Muscle layer of duodenum (tissue), 2 donors: Measurements from ENCODE around the gene ARHGAP22.

Experiments used
- H3K27ac ChIP-seq: one replicate; pipeline ENCODE4 v1.7.0; 2013; ENCODE audit warnings: mild to moderate bottlenecking, low read length
- H3K27me3 ChIP-seq: one replicate; pipeline ENCODE4 v1.7.0; 2013; ENCODE audit warnings: low read depth, mild to moderate bottlenecking, control low read depth, low read length
- H3K36me3 ChIP-seq, 2 donors: one replicate each; pipeline ENCODE4 v1.7.0; 2013; ENCODE audit warnings: low read length in 2 of 2, control low read depth in 1 of 2, mild to moderate bottlenecking in 1 of 2; ENCODE audit not compliant: insufficient read depth in 2 of 2, control insufficient read depth in 1 of 2
- H3K4me1 ChIP-seq, 2 donors: one replicate each; pipeline ENCODE4 v1.7.0; 2013; ENCODE audit warnings: low read length in 2 of 2, mild to moderate bottlenecking in 2 of 2, control low read depth in 1 of 2, moderate library complexity in 1 of 2; ENCODE audit not compliant: insufficient read depth in 2 of 2, control insufficient read depth in 1 of 2
- H3K4me3 ChIP-seq, 2 donors: one replicate each; pipeline ENCODE4 v1.7.0; 2013; ENCODE audit warnings: low read length in 2 of 2, low read depth in 1 of 2, mild to moderate bottlenecking in 1 of 2
- H3K9me3 ChIP-seq, 2 donors: one replicate each; pipeline ENCODE4 v1.7.0; 2013; ENCODE audit warnings: low read length in 2 of 2, control low read depth in 1 of 2, mild to moderate bottlenecking in 1 of 2; ENCODE audit not compliant: control insufficient read depth in 1 of 2
- donor health status: healthy.

Gene ARHGAP22

DNA sequence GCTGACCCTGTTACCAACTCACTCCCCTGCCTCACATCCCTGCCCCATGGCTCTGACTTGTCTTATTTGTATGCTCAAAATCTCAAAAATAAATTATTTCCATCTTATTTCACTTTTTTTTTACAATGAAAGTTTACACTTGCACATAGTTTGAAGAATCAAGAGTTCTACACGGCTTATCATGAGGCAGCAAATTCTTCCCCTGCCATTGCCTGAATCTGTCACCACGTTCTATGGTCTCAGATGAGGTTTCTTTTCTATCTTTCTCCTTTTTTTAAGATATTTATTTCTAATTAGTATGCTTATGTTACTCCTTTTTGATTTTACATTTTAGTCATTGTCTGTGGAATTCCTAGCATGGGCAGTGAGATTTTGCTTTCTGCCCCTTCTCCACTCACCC, 28.4 kb downstream of the ARHGAP22 start:
- no peak overlapping the region for H3K4me3 ChIP-seq
- no peaks in the 10 kb centered on the region for H3K36me3 ChIP-seq
- no peak overlapping the region for H3K27ac ChIP-seq
- H3K4me1 ChIP-seq: peaks cover 0 to 9% of the 10 kb centered on the region in 2 donors
- no peaks in the 10 kb centered on the region for H3K9me3 ChIP-seq
- no peaks in the 10 kb centered on the region for H3K27me3 ChIP-seq

DNA sequence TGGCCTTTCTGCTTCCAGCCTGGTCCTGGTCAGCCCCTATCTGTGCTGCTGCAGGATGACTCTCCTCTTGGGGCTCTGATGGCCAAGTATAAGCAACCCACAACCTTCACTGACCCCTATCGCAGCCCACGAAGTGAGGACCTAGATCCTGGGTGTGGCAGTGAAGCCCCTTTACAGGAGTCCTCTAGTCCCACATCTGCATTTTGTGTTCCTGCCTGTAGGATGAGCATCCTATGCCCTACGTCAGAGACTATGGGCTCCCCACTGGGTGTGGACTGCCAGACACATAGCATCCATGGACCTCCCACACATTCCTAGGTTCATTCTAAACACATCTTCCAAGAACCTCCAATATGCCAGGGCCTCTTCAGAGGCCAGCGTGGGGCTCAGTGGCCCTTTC, 29.0 kb downstream of the ARHGAP22 start:
- Histone ChIP-seq H3K36me3 (no peaks in the 10 kb centered on the region), H3K27ac (no peak overlapping the region), H3K4me3 (no peak overlapping the region), H3K4me1 (peaks cover 0 to 9% of the 10 kb centered on the region in 2 donors), H3K27me3 (no peaks in the 10 kb centered on the region), H3K9me3 (no peaks in the 10 kb centered on the region)

DNA sequence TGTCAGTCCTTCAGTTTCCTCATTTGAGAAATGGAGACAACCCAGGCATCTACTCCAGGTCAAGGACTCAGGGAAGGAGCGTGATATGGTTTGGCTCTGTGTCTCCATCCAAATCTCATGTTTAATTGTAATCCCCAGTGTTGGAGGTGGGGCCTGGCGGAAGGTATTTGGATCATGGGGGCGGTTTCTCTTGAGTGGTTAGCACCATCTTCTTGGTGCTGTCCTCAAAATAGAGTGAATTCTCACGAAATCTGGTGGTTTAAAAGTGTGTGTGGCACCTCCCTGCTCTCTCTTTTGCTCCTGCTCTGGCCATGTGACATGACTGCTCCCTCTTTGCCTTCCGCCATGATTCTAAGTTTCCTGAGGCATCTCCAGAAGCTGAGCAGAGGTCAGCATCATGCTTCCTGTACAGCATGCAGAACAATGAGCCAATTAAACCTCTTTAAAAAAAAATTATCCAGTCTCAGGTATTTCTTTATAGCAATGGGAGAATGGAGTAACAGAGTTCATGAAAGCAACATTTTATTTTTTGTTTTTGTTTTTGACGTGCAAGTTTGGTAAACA, 30.0 kb downstream of the ARHGAP22 start:
- Histone ChIP-seq H3K4me1 (peaks cover 0 to 8% of the 10 kb centered on the region in 2 donors), H3K9me3 (no peaks in the 10 kb centered on the region), H3K27ac (no peak overlapping the region), H3K36me3 (no peaks in the 10 kb centered on the region), H3K27me3 (no peaks in the 10 kb centered on the region), H3K4me3 (no peak overlapping the region)

DNA sequence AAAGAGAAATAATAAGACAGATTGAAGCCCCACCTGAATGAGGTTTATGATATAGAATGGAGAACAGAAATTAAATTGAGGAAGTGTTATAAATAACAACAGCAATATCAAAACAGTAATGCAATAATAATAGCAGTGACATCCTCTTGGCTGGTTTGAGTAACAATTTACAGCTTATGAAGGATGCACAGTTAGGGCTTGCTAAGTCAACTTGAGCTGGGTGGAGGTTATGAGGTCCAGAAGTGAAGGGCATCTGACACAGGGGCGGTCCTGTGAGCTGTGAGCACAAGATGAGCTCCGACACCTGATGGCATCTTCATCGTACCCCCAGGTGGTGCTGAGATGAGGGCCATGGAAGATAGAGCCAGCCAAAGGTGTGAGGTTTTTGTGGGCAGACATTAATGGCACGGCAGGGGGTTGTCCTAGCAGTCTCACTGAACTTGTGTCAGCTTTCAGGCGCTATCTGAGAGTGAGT, 30.5 kb downstream of the ARHGAP22 start:
- no peaks in the 10 kb centered on the region for H3K36me3 ChIP-seq
- H3K9me3 ChIP-seq: no peaks in the 10 kb centered on the region
- H3K27me3 ChIP-seq: no peaks in the 10 kb centered on the region
- peaks cover 0 to 3% of the 10 kb centered on the region in 2 donors for H3K4me1 ChIP-seq
- H3K27ac ChIP-seq: no peak overlapping the region
- H3K4me3 ChIP-seq: no peak overlapping the region

DNA sequence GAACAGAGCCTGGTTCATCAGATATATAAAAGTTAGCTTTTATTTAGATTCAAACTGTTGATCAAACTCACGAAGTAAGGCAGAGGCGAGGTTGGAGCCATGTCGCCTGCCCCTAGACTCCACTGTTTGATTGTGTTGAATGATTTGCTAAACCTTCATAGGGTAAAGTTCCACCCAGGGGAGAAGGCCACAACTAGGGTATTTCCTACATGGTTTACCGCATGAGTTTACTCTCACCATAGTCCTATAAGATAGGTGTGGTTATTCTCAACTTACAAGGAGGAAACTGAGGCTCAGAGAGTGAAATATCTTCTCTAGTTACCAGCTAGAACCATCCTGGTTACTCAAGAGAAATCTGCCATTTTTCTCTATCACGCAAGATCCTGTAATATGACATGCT, 31.8 kb downstream of the ARHGAP22 start:
- Histone ChIP-seq H3K4me1 (no peaks in the 10 kb centered on the region), H3K27ac (no peak overlapping the region), H3K36me3 (no peaks in the 10 kb centered on the region), H3K9me3 (no peaks in the 10 kb centered on the region), H3K27me3 (no peaks in the 10 kb centered on the region), H3K4me3 (no peak overlapping the region)

DNA sequence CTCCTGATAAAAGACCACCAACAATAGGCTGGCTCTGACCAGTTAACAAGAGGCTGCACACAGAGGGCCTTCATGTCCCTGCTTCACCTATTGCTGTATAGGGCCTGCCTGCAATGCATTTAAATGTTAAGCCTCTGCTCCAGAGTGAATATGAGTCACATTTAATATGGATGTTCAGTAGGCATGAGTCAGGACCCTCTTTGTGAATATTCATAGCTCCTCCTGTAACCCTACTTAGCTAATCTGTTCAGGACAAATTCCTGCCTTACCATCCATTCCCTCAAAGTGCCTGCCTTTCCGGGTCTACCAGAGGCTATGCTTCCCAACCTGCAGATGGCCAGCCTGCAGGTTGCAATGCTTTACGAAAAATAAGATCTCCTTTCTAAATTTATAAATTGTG, 32.5 kb downstream of the ARHGAP22 start:
- Histone ChIP-seq H3K36me3 (no peaks in the 10 kb centered on the region), H3K9me3 (no peaks in the 10 kb centered on the region), H3K4me1 (no peaks in the 10 kb centered on the region), H3K27me3 (no peaks in the 10 kb centered on the region), H3K4me3 (no peak overlapping the region), H3K27ac (no peak overlapping the region)

DNA sequence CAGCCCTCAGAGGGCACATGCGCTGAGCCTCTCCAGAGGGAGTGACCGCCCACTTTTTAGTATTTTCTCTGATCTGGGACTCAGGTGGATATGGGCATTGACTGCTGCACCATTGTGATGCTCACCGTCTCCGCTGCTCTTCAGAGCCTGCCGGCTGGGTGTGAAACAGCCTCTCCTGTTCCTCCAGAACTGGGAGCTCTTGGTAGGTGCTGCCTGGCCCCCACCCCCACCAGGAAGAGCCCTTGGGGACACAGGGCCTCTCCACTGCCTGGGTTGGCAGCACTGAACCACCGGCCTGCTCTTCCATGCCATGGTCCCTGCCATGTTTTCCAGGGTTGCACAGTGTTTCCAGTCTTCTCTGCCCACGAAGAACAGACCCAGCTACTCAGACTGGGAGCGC, 36.3 kb downstream of the ARHGAP22 start:
- H3K9me3 ChIP-seq: no peaks in the 10 kb centered on the region

DNA sequence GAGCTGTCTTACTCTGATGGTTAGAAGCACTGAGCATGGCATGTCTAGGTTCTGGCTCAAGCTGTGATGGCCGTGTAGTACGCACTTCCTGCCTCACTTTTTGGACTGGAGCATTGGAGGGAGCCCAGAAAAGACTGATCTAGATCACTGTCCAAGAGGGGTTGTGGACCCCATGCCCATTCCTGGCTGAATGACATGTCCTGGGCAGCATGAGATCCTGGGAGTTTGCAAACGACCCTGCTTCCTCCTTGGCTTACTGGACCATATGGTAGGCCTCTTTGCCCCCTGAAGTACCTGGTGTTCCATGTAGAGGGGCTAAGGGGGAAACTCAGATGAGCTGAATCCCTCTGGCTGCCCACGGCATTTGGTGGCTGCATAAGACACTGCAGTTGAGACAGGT, 36.7 kb downstream of the ARHGAP22 start:
- Histone ChIP-seq H3K27me3 (no peaks in the 10 kb centered on the region), H3K36me3 (no peaks in the 10 kb centered on the region), H3K4me1 (no peaks in the 10 kb centered on the region), H3K9me3 (no peaks in the 10 kb centered on the region), H3K27ac (no peak overlapping the region), H3K4me3 (no peak overlapping the region)

More for the DNA sequence above, 36.3 kb downstream of the ARHGAP22 start:
- Histone ChIP-seq H3K27ac (no peak overlapping the region), H3K27me3 (no peaks in the 10 kb centered on the region), H3K4me3 (no peak overlapping the region), H3K36me3 (no peaks in the 10 kb centered on the region), H3K4me1 (no peaks in the 10 kb centered on the region)

DNA sequence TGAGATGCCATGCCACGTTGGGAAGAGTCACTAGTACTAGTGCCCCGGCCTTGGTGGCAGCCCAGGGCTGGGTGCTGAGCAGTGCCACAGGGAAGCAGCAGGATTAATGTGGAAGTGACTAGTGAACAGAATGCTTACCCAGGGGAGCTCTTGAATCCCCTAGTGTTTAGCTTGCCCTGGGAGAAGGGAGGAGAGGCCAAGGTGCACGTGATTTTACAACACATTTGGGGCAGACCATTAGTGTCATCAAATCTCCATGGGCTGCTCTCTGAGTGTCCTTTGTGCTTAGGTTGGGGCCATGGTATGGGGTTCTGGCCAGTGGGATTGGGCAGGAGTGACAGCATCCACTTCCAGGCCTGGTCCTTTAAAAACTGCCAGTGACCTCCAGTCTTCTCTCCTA, 37.5 kb downstream of the ARHGAP22 start:
- H3K9me3 ChIP-seq: no peaks in the 10 kb centered on the region
- H3K36me3 ChIP-seq: no peaks in the 10 kb centered on the region
- H3K27ac ChIP-seq: no peak overlapping the region
- no peaks in the 10 kb centered on the region for H3K27me3 ChIP-seq
- no peaks in the 10 kb centered on the region for H3K4me1 ChIP-seq
- H3K4me3 ChIP-seq: no peak overlapping the region

DNA sequence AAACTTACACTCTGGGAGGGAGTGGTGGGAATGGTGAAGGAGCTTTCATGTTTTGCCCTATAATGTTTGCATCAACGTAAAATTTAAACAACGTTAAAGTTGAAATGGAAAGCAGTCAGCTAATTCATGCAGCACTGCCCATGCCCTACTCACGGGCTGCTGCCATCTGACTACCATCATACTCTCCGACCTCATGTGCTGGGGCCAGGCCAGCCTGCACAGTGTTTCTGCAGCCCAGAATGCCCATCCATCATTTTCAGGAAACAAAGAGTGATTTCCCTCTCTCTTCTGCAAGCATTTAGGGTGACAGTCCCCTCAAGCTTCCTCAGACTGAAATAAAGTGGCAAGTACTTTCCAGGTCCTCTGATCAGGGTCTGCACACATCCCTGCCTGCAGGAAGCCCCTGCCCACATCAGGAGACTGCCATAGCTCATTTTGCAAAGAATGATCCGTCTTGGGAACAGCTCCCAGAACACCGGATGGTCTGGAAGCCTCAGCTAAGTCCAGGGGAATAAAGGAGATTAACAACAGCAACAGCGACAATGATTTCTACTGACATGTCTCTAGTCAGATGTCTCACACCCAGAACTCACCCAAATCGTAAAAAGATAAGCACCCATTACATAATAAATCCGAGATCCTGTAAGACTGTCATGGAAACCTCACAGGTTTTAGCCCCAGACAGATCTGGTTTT, 40.3 kb downstream of the ARHGAP22 start:
- Histone ChIP-seq H3K4me3 (no peak overlapping the region), H3K27me3 (no peaks in the 10 kb centered on the region), H3K9me3 (no peaks in the 10 kb centered on the region), H3K4me1 (no peaks in the 10 kb centered on the region), H3K36me3 (no peaks in the 10 kb centered on the region), H3K27ac (no peak overlapping the region)

DNA sequence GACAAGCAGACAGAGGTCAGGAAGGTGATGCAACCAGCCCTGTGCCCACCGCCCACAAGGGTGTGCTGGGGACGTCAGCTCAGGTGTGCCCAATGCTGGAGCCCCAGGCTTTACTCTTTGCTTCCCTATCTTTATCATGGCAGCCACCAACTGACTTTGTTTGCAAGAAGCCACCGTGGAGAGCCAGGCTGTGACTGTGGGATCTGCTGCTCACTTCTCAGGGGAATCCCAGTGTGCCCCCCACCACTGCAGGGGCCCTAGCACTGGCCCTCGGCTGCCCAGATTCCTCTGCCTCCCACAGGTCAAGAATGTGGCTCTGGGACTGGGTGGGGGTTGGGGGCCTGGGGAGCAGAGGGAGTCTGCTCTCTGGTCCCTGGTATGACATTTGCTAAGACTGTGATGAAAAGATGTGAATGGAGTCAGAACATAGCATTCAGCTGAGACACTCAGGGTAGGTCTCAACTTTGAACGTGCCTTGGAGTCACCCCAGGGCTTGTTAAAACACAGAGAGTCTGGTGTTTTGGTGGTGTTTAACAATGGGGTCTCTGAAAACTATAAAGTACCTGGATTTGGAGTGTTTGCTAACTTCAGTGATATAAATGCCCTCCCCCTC, 47.3 kb downstream of the ARHGAP22 start:
- Histone ChIP-seq H3K27me3 (no peaks in the 10 kb centered on the region), H3K27ac (no peak overlapping the region), H3K36me3 (no peaks in the 10 kb centered on the region), H3K9me3 (no peaks in the 10 kb centered on the region), H3K4me3 (no peak overlapping the region), H3K4me1 (peaks cover 0 to 7% of the 10 kb centered on the region in 2 donors)
